ENCODE results near the gene AOPEP.

The AOPEP gene

GRCh38 chr9:94904806-94905205, 178.3 kb downstream of the AOPEP start:
- no peak for DNase-seq

GRCh38 chr9:94905606-94906005, 179.1 kb downstream of the AOPEP start:
- no peak for DNase-seq

- DNase-seq = no peak
Measured at GRCh38 chr9:94906181-94906580, 179.7 kb downstream of the AOPEP start.

- DNase-seq = no peak
Measured at GRCh38 chr9:94906713-94907112, 180.2 kb downstream of the AOPEP start.

- DNase-seq = no peak
Measured at GRCh38 chr9:94907264-94907936, 180.9 kb downstream of the AOPEP start.

GRCh38 chr9:94908011-94908563, 181.6 kb downstream of the AOPEP start:
- no peak for DNase-seq

- no peak for DNase-seq
Measured at GRCh38 chr9:94908583-94909249, 182.2 kb downstream of the AOPEP start.

GRCh38 chr9:94909250-94909894, 182.9 kb downstream of the AOPEP start:
- DNase-seq = peak; percentile 79

GRCh38 chr9:94909965-94910730, 183.6 kb downstream of the AOPEP start:
- DNase-seq = no peak

- no peak for DNase-seq
Measured at GRCh38 chr9:94911211-94911610, 184.7 kb downstream of the AOPEP start.

GRCh38 chr9:94911986-94912635, 185.6 kb downstream of the AOPEP start:
- DNase-seq = no peak

- DNase-seq = no peak
Measured at GRCh38 chr9:94912700-94913249, 186.3 kb downstream of the AOPEP start.

- no peak for DNase-seq
Measured at GRCh38 chr9:94913550-94913949, 187.1 kb downstream of the AOPEP start.

GRCh38 chr9:94915476-94916450, 189.3 kb downstream of the AOPEP start:
- DNase-seq = no peak

GRCh38 chr9:94916956-94917355, 190.5 kb downstream of the AOPEP start:
- DNase-seq = no peak

- DNase-seq = no peak
Measured at GRCh38 chr9:94918038-94918753, 191.7 kb downstream of the AOPEP start.

GRCh38 chr9:94919376-94920098, 193.0 kb downstream of the AOPEP start:
- DNase-seq = no peak

- DNase-seq = no peak
Measured at GRCh38 chr9:94920420-94921091, 194.1 kb downstream of the AOPEP start.

- no peak for DNase-seq
Measured at GRCh38 chr9:94921092-94921471, 194.6 kb downstream of the AOPEP start.
